GM12872 (cell line): ENCODE data around the gene MEIKIN.

ENCODE experiments used
- CTCF ChIP-seq: IDR thresholded peaks from 3 replicates; pipeline ENCODE4 v1.5.1; 2011; ENCODE audit warnings: low read depth, mild to moderate bottlenecking, low read length, moderate library complexity; ENCODE audit not compliant: insufficient read depth

Gene MEIKIN

DNA sequence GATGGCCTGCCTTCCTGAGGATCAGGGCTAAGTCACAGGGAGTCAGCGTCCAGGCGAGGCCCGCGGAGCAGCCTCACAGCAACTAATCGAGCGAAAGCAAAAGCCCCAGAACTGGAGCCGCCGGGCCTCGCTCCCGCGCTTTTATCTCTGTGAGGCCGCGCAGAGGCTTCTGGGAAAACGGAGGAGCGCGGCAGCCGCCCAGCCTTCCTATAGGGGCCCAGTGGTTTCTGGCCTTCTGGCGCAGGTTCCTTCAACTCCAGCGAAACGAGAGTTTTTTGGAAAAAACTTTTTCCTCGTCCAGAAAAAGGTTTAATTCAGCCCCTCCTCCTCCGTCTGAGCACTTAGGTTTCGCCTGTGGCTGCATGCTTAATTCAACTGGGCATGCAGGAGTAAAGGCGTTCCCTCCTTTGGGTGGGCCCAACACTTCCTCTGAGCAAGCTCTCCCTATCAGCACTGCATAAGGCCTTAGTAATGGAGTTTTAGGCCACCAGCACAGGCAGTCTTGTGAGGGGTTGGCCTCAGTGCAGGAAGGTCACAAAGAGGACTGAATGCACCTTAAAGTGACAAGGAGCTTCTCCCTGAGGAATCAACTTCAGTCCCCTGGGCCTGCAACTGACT, at the start of gene MEIKIN:
Gene MEIKIN (minus strand): TSS at position 113 of the 618 bp plus-strand sequence. CDS start 158 bp downstream, outside the sequence.
- no peak for TF ChIP-seq CTCF

DNA sequence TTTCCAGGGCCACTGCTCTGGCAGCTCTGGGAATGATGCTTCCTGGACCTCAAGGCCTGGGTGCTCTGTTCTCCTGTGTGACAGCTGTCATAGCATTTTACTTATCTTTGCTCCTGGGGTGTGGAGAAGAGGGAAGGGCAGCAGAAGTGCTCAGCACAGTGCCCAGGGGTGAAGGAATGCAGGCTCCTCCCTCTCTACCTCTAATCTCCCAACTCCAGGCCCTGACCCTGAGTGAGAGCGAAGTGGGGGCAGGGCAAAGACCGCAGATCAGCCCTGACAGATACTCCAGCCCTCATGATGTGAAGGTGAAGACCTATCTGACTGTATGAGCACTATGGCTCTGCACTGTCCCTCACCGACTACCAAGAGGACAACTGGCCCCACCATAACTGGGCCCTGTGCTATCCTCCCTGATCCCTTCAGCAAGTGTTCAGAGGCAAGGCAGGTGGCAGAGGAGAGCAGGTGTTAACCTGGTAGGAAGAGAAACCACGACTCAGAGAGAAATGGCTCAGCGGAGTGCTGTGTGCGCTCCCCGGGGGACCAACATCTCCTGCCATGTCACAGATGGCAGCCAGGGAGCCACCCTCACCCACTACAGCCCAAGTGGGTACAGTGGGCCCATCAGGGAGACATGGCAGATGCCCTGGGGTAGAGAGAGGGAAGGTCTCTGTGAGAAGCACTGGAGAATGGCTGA, 49.2 kb upstream of the MEIKIN start:
- no peak for TF ChIP-seq CTCF

- TF ChIP-seq CTCF, result no peak
Observed at GRCh38 chr5:131994090-131994489, 48.6 kb upstream of the MEIKIN start.

DNA sequence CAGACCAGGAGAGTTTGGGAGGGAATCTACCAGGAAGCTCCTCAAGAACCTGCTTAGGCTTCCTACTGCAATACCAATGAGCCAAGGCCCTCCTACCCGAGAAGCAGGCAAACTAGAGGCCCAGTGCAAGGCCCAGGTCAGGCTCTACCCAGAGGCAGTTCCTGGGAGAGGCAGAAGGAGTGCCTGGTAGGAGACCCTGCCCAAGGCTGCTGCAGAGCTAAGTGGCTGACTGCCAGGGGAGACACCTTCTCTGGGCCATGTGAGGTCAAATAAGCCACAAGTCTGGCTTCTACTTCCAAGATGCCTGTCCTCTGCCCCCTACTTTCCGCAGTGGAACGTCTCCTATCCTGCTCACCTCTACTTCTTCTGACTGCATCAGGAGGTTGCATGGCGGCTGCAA, 48.2 kb upstream of the MEIKIN start:
- TF ChIP-seq CTCF, result no peak

- no peak for TF ChIP-seq CTCF
Observed at GRCh38 chr5:131992370-131992769, 46.9 kb upstream of the MEIKIN start.

- no peak for TF ChIP-seq CTCF
Observed at GRCh38 chr5:131991593-131992324, 46.3 kb upstream of the MEIKIN start.

DNA sequence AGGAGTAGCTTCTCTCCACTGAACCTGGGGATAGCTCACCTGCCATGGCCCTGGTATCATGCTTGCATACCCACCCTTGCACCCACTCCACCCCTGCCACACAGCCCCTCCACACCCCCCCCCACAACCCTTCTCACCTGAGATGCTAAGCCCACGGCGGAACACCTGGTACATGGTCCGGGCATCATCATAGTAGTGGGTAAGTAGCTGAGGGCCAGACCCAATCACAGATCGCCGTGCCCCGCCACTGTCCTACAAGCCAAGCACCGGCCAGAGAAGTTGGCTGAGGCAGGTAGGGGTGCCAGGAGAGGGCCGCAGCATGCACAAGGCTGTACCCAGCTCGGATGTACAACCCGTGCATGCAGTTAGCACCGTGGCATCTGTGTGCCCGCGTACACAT, 45.3 kb upstream of the MEIKIN start:
- no peak for TF ChIP-seq CTCF
